Parathyroid adenoma (tissue), 2 donors: ENCODE results near the gene RELN.

Experiments
- H2AFZ ChIP-seq: fragments of 300-600 bp; sonication (generic); one replicate; pipeline ENCODE4 v1.7.0; 2017; ENCODE audit warnings: antibody characterized with exemption, mild to moderate bottlenecking
- H3K27ac ChIP-seq: fragments of 300-600 bp; sonication (generic); one replicate; pipeline ENCODE4 v1.7.0; 2017
- H3K27me3 ChIP-seq: fragments of 300-600 bp; sonication (generic); one replicate; pipeline ENCODE4 v1.7.0; 2017; ENCODE audit warnings: low read length; ENCODE audit not compliant: control insufficient read depth, insufficient read depth
- H3K36me3 ChIP-seq: fragments of 300-600 bp; sonication (generic); one replicate; pipeline ENCODE4 v1.7.0; 2017; ENCODE audit warnings: low read length; ENCODE audit not compliant: control insufficient read depth, insufficient read depth
- H3K4me1 ChIP-seq: fragments of 300-600 bp; sonication (generic); one replicate; pipeline ENCODE4 v1.7.0; 2017; ENCODE audit warnings: control low read depth
- H3K4me2 ChIP-seq: fragments of 300-600 bp; sonication (generic); one replicate; pipeline ENCODE4 v1.7.0; 2017; ENCODE audit warnings: low read length
- H3K4me3 ChIP-seq: fragments of 300-600 bp; sonication (generic); one replicate; pipeline ENCODE4 v1.7.0; 2017; ENCODE audit warnings: low read depth, low read length
- H3K79me2 ChIP-seq: fragments of 300-600 bp; sonication (generic); one replicate; pipeline ENCODE4 v1.7.0; 2017; ENCODE audit warnings: control low read depth
- H3K9ac ChIP-seq: fragments of 300-600 bp; sonication (generic); one replicate; pipeline ENCODE4 v1.7.0; 2017; ENCODE audit warnings: mild to moderate bottlenecking
- H3K9me3 ChIP-seq: fragments of 300-600 bp; sonication (generic); one replicate; pipeline ENCODE4 v1.7.0; 2017; ENCODE audit warnings: low read length; ENCODE audit not compliant: control insufficient read depth
- TF ChIP-seq, protein P1 (sequence below): fragments of 300-600 bp; sonication (generic); IDR thresholded peaks from one replicate; pipeline ENCODE4 v1.7.0; 2017; ENCODE audit warnings: antibody characterized with exemption, mild to moderate bottlenecking
- donor health status: primary hyperparathyroidism.

The RELN gene

GRCh38 chr7:104008107-104008506, 18.6 kb upstream of the RELN start:
- Histone ChIP-seq H3K79me2 (no peaks in the 10 kb centered on the region), H3K4me2 (no peak overlapping the region), H3K27ac (no peak overlapping the region), H3K4me3 (no peak overlapping the region), H3K9ac (no peak overlapping the region), H3K36me3 (no peaks in the 10 kb centered on the region), H3K9me3 (no peaks in the 10 kb centered on the region), H3K27me3 (no peaks in the 10 kb centered on the region), H3K4me1 (no peaks in the 10 kb centered on the region), H2AFZ (no peak overlapping the region)
- TF ChIP-seq, protein P1, sequence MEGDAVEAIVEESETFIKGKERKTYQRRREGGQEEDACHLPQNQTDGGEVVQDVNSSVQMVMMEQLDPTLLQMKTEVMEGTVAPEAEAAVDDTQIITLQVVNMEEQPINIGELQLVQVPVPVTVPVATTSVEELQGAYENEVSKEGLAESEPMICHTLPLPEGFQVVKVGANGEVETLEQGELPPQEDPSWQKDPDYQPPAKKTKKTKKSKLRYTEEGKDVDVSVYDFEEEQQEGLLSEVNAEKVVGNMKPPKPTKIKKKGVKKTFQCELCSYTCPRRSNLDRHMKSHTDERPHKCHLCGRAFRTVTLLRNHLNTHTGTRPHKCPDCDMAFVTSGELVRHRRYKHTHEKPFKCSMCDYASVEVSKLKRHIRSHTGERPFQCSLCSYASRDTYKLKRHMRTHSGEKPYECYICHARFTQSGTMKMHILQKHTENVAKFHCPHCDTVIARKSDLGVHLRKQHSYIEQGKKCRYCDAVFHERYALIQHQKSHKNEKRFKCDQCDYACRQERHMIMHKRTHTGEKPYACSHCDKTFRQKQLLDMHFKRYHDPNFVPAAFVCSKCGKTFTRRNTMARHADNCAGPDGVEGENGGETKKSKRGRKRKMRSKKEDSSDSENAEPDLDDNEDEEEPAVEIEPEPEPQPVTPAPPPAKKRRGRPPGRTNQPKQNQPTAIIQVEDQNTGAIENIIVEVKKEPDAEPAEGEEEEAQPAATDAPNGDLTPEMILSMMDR, result no peak

GRCh38 chr7:104007614-104008013, 18.2 kb upstream of the RELN start:
- Histone ChIP-seq H3K4me2 (no peak overlapping the region), H3K4me3 (no peak overlapping the region), H2AFZ (no peak overlapping the region), H3K27ac (no peak overlapping the region), H3K36me3 (no peaks in the 10 kb centered on the region), H3K9me3 (no peaks in the 10 kb centered on the region), H3K4me1 (no peaks in the 10 kb centered on the region), H3K79me2 (no peaks in the 10 kb centered on the region), H3K9ac (no peak overlapping the region), H3K27me3 (no peaks in the 10 kb centered on the region)
- TF ChIP-seq, protein P1, result no peak

DNA sequence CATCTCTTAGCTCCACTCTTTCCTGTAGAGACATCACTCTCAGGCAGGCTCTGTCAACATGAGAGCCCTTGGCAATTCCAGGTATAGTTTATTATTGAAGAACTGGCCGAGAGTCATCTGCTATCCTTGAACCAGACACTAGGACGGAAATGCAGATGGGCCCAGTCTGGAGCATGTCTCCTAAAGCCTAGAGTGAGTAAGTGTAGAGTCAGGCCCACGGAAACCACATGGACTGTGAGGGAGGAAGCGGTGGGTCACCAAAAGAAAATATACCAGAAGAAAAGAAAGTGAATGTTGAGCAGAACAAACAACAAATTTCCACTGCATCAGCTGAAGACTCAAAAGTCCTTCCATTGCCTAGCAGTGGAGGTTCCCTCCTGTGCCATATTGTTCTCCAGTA, 15.7 kb upstream of the RELN start:
- H3K79me2 ChIP-seq, result no peaks in the 10 kb centered on the region
- H3K9ac ChIP-seq, result no peak overlapping the region
- H3K27ac ChIP-seq, result no peak overlapping the region
- no peaks in the 10 kb centered on the region for H3K9me3 ChIP-seq
- H3K4me2 ChIP-seq, result no peak overlapping the region
- TF ChIP-seq, protein P1, result no peak
- H3K36me3 ChIP-seq, result no peaks in the 10 kb centered on the region
- H3K4me3 ChIP-seq, result no peak overlapping the region
- H2AFZ ChIP-seq, result no peak overlapping the region
- no peaks in the 10 kb centered on the region for H3K27me3 ChIP-seq
- no peaks in the 10 kb centered on the region for H3K4me1 ChIP-seq

- no peaks in the 10 kb centered on the region for H3K4me1 ChIP-seq
- no peak overlapping the region for H2AFZ ChIP-seq
- no peaks in the 10 kb centered on the region for H3K27me3 ChIP-seq
- H3K4me3 ChIP-seq, result no peak overlapping the region
- no peaks in the 10 kb centered on the region for H3K9me3 ChIP-seq
- TF ChIP-seq, protein P1, result no peak
- no peak overlapping the region for H3K4me2 ChIP-seq
- H3K27ac ChIP-seq, result no peak overlapping the region
- no peaks in the 10 kb centered on the region for H3K79me2 ChIP-seq
- H3K9ac ChIP-seq, result no peak overlapping the region
- no peaks in the 10 kb centered on the region for H3K36me3 ChIP-seq
Observed at GRCh38 chr7:103996639-103997038, 7.2 kb upstream of the RELN start.

DNA sequence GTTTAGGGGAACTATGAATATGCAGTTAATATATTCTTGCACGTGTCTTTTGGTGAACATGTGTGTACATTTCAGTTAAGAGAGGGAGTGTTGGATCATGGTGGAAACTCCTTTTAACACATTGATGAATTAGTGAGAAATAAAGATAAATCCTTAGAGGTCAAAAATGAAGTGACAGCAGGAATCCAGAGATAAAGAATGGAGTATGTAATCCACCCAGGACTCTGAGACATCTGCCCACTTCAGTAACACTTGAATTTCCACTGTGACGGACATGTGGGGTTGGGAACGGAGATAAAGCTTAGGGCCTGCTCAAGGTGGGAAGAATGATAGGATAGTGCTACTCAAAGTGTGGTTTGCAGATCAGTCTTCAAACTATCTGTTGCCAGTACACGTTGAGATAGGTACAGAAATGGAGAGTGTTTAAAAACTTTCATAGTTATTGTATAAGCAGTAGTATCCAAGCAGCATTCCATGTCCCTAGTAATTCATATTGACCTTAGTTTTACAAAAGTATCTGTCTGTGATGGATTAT, 6.6 kb upstream of the RELN start:
- Histone ChIP-seq H3K27ac (no peak overlapping the region), H3K36me3 (no peaks in the 10 kb centered on the region), H3K79me2 (no peaks in the 10 kb centered on the region), H3K4me2 (no peak overlapping the region), H3K4me1 (no peaks in the 10 kb centered on the region), H3K4me3 (no peak overlapping the region), H3K27me3 (no peaks in the 10 kb centered on the region), H3K9ac (no peak overlapping the region), H3K9me3 (no peaks in the 10 kb centered on the region), H2AFZ (no peak overlapping the region)
- TF ChIP-seq, protein P1, result no peak
